ENCODE data around the gene ERG. TPM values are rescaled to one million over a fixed set of nuclear protein-coding genes. Genes with fewer than 3 reads are reported as not detected.

ERG gene
- total RNA-seq, 1 experiment from 2014 or later: 0.11 TPM

- H3T11ph ChIP-seq (ENCODE audit: low read length): no peak overlapping the region
- no peak overlapping the region for H4K91ac ChIP-seq (ENCODE audit: insufficient read length, low read depth, low read length)
- no peak overlapping the region for H3K18ac ChIP-seq (ENCODE audit: insufficient read length, low read depth, low read length)
- no peak overlapping the region for H3K4me3 Mint-ChIP-seq
- no peak overlapping the region for H3K4me2 ChIP-seq (ENCODE audit: insufficient read depth, insufficient read length, low read length)
- H2BK5ac ChIP-seq (ENCODE audit: insufficient read length, low read length): no peak overlapping the region
- DNase-seq: no peak
- H2BK120ac ChIP-seq (ENCODE audit: low read depth, low read length, poor library complexity, severe bottlenecking): no peak overlapping the region
- H3K23me2 ChIP-seq (ENCODE audit: insufficient read length, low read depth, low read length, poor library complexity, severe bottlenecking): no peaks in the 10 kb centered on the region
- no peak overlapping the region for H2BK15ac ChIP-seq (ENCODE audit: low read depth, low read length)
- peaks cover 2% of the 10 kb centered on the region in 2 experiments; a peak in 3 of 5 replicates for H3K9me3 Mint-ChIP-seq
- peaks cover 0 to 3% of the 10 kb centered on the region in 2 experiments; a peak in 3 of 4 replicates for H3K4me1 Mint-ChIP-seq
- H3K23ac ChIP-seq (ENCODE audit: insufficient read length, low read depth, low read length): no peak overlapping the region
- H2BK12ac ChIP-seq (ENCODE audit: insufficient read length, low read depth, low read length): no peak overlapping the region
- H3K4ac ChIP-seq (ENCODE audit: low read depth, low read length): no peak overlapping the region
- no peaks in the 10 kb centered on the region for H3K4me1 ChIP-seq (ENCODE audit: insufficient read depth, low read length)
- no peaks in the 10 kb centered on the region for H3K9me3 ChIP-seq (ENCODE audit: control insufficient read depth, low read depth, low read length)
- no peak overlapping the region for H2AK5ac ChIP-seq (ENCODE audit: insufficient read length, low read length)
- no peak overlapping the region for H2BK20ac ChIP-seq (ENCODE audit: low read depth, low read length, poor library complexity, severe bottlenecking)
- no peaks in the 10 kb centered on the region for H3K27me3 ChIP-seq (ENCODE audit: insufficient read depth, low read length)
- no peak overlapping the region for H3K27ac ChIP-seq (ENCODE audit: insufficient read length, low read depth, low read length)
- no peaks in the 10 kb centered on the region for H3K36me3 Mint-ChIP-seq (ENCODE audit: insufficient read depth in 1 of 3, low read depth in 3 of 3)
- H3K79me1 ChIP-seq (ENCODE audit: insufficient read depth, low read depth, low read length, poor library complexity, severe bottlenecking): no peaks in the 10 kb centered on the region
- no peak overlapping the region for H3K56ac ChIP-seq (ENCODE audit: insufficient read length, low read depth, low read length)
- WGBS (ENCODE audit: extremely low coverage, insufficient read length, low lambda C conversion rate): no CpG with 5 or more reads among the region's 1 CpG
- H2AFZ ChIP-seq (ENCODE audit: low read length): no peak overlapping the region
- H3K27me3 Mint-ChIP-seq (ENCODE audit: low read depth): peaks cover 11% of the 10 kb centered on the region
- no peak overlapping the region for H4K8ac ChIP-seq (replicated peaks; ENCODE audit: insufficient read length, low read depth, low read length)
- no peak for TF ChIP-seq CTCF (conservative IDR thresholded peaks at IDR 0.05)
- no peaks in the 10 kb centered on the region for H3K79me2 ChIP-seq (ENCODE audit: insufficient read depth, low read length)
- no peak overlapping the region for H3K27ac Mint-ChIP-seq
- no peaks in the 10 kb centered on the region for H4K20me1 ChIP-seq (ENCODE audit: control insufficient read depth, insufficient read depth, insufficient read length)
- no peak overlapping the region for H4K5ac ChIP-seq (ENCODE audit: insufficient read length, low read depth, low read length)
- H3K14ac ChIP-seq (ENCODE audit: insufficient read depth, low read length): no peak overlapping the region
- H3K9ac ChIP-seq (ENCODE audit: extremely low read depth, insufficient read length, low read length): no peak overlapping the region
Observed at GRCh38 chr21:38361324-38361723, 137.0 kb downstream of the ERG start.

Measured in H9 (cell line).